IMR-90 (cell line): ENCODE measurements around the gene BAZ2A. TPM values are rescaled to one million over a fixed set of nuclear protein-coding genes. Genes with fewer than 3 reads are reported as not detected.

Experiments
- ATAC-seq: fragments of 200-7000 bp; cut with Tn5 transposase; 2 replicates; pipeline ENCODE4 v1.9.1; 2020; ENCODE audit warnings: low read depth, mild to moderate bottlenecking, moderate library complexity
- BruUV-seq: library from RNA; stranded (reverse); fragments of 400-500 nt; replicated peaks from 2 replicates; lab custom pipeline; 2021; lab: Mats Ljungman, UMichigan
- CTCF ChIA-PET: fragments of 300-600 bp; formaldehyde crosslinking; extraction: SDS; loops from one replicate; lab custom pipeline; 2021; ENCODE audit warnings: antibody characterized with exemption; lab: Yijun Ruan, JAX
- POLR2A ChIA-PET: fragments of 300-600 bp; sonication (Branson Sonifier 250); formaldehyde crosslinking; loops from one replicate; lab custom pipeline; 2022; ENCODE audit warnings: antibody characterized with exemption; ENCODE audit not compliant: unreplicated experiment; lab: Charles Lee
- DNase-seq: peaks from one replicate; pipeline ENCODE4 v3.0.0; 2013
- H2AFZ ChIP-seq: replicated peaks from 2 replicates; pipeline ENCODE3; 2013; ENCODE audit warnings: low read length, mild to moderate bottlenecking; ENCODE audit not compliant: poor library complexity
- H2AK5ac ChIP-seq: 2 replicates; pipeline ENCODE4 v1.6.1; 2013; ENCODE audit warnings: low read depth, low read length, inconsistent platforms
- H2AK9ac ChIP-seq: replicated peaks from 2 replicates; pipeline ENCODE3; 2013; ENCODE audit warnings: mild to moderate bottlenecking, low read depth, low read length, moderate library complexity; ENCODE audit not compliant: poor library complexity
- H2BK120ac ChIP-seq: 2 replicates; pipeline ENCODE4 v1.6.1; 2013; ENCODE audit warnings: low read depth, low read length, inconsistent platforms
- H2BK15ac ChIP-seq: 3 replicates; pipeline ENCODE4 v1.6.1; 2013; ENCODE audit warnings: low read depth, low read length, inconsistent platforms
- H2BK20ac ChIP-seq: 2 replicates; pipeline ENCODE4 v1.6.1; 2013; ENCODE audit warnings: low read depth, mild to moderate bottlenecking, inconsistent platforms, low read length, moderate library complexity
- H2BK5ac ChIP-seq: 2 replicates; pipeline ENCODE4 v1.6.1; 2013; ENCODE audit warnings: mild to moderate bottlenecking, low read depth, low read length, inconsistent platforms; ENCODE audit not compliant: poor library complexity, severe bottlenecking
- H3K14ac ChIP-seq: replicated peaks from 2 replicates; pipeline ENCODE4 v1.6.1; 2013; ENCODE audit warnings: low read depth, low read length, inconsistent platforms
- H3K18ac ChIP-seq: 2 replicates; pipeline ENCODE4 v1.6.1; 2013; ENCODE audit warnings: low read depth, low read length, control low read depth
- H3K23ac ChIP-seq: 2 replicates; pipeline ENCODE4 v1.6.1; 2013; ENCODE audit warnings: low read depth, low read length, inconsistent platforms
- H3K27ac ChIP-seq: 2 replicates; pipeline ENCODE4 v1.5.1; 2013; ENCODE audit warnings: mild to moderate bottlenecking, control low read depth, low read length; ENCODE audit not compliant: insufficient read depth
- H3K27me3 ChIP-seq: 2 replicates; pipeline ENCODE4 v1.6.1; 2013; ENCODE audit warnings: low read length; ENCODE audit not compliant: control insufficient read depth, insufficient read depth
- H3K36me3 ChIP-seq: 2 replicates; pipeline ENCODE4 v1.6.1; 2013; ENCODE audit warnings: low read length, mixed read lengths; ENCODE audit not compliant: control insufficient read depth, insufficient read depth
- H3K4ac ChIP-seq: 2 replicates; pipeline ENCODE4 v1.6.1; 2013; ENCODE audit warnings: low read depth, low read length, inconsistent platforms
- H3K4me1 ChIP-seq: 2 replicates; pipeline ENCODE4 v1.6.1; 2013; ENCODE audit warnings: low read length, mixed read lengths; ENCODE audit not compliant: control insufficient read depth, insufficient read depth
- H3K4me2 ChIP-seq: 2 replicates; pipeline ENCODE4 v1.6.1; 2013; ENCODE audit warnings: low read depth, mild to moderate bottlenecking, control low read depth, low read length, moderate library complexity
- H3K4me3 ChIP-seq: 2 replicates; pipeline ENCODE4 v1.5.1; 2013; ENCODE audit warnings: low read depth, mild to moderate bottlenecking, control low read depth, low read length, moderate library complexity; ENCODE audit not compliant: insufficient read depth
- H3K56ac ChIP-seq: 2 replicates; pipeline ENCODE4 v1.6.1; 2013; ENCODE audit warnings: low read length, inconsistent platforms; ENCODE audit not compliant: insufficient read depth; ENCODE audit errors: extremely low read depth
- H3K79me1 ChIP-seq, 2 experiments: 2 replicates each; pipeline ENCODE4 v1.6.1; 2013; ENCODE audit warnings: low read length in 2 of 2, inconsistent platforms in 1 of 2, low read depth in 1 of 2
- H3K9ac ChIP-seq: 2 replicates; pipeline ENCODE4 v1.6.1; 2013; ENCODE audit warnings: low read depth, low read length, control low read depth
- H3K9me1 ChIP-seq: 2 replicates; pipeline ENCODE4 v1.6.1; 2013; ENCODE audit warnings: low read length, inconsistent platforms; ENCODE audit not compliant: insufficient read depth
- H3K9me3 ChIP-seq: 2 replicates; pipeline ENCODE4 v1.6.1; 2013; ENCODE audit warnings: low read length; ENCODE audit not compliant: control insufficient read depth, insufficient read depth
- H4K20me1 ChIP-seq: 2 replicates; pipeline ENCODE4 v1.6.1; 2013; ENCODE audit warnings: low read length, inconsistent platforms; ENCODE audit not compliant: insufficient read depth
- H4K5ac ChIP-seq: 2 replicates; pipeline ENCODE4 v1.6.1; 2013; ENCODE audit warnings: mild to moderate bottlenecking, low read depth, low read length, control low read depth
- H4K8ac ChIP-seq, 2 experiments: 2 replicates each; pipeline ENCODE4 v1.6.1; 2013; ENCODE audit warnings: low read depth in 2 of 2, low read length in 2 of 2, control low read depth in 1 of 2, inconsistent platforms in 1 of 2
- H4K91ac ChIP-seq: 2 replicates; pipeline ENCODE4 v1.6.1; 2013; ENCODE audit warnings: low read depth, low read length, inconsistent platforms; ENCODE audit not compliant: insufficient read depth
- BHLHE40 ChIP-seq: fragments of 150-350 bp; IDR thresholded peaks from 2 replicates; pipeline ENCODE4 v1.6.1; 2016; ENCODE audit warnings: mild to moderate bottlenecking, low read depth, low read length
- CHD1 ChIP-seq: IDR thresholded peaks from 2 replicates; pipeline ENCODE4 v1.6.1; 2012; ENCODE audit warnings: low read depth, low read length, improper control_type of control experiment
- CTCF ChIP-seq: conservative IDR thresholded peaks from 2 replicates; pipeline ENCODE4 v1.5.1; 2012; ENCODE audit warnings: mild to moderate bottlenecking, low read depth, low read length, improper control_type of control experiment
- MXI1 ChIP-seq: IDR thresholded peaks from 2 replicates; pipeline ENCODE4 v1.6.1; 2012; ENCODE audit warnings: low read depth, mild to moderate bottlenecking, low read length, moderate library complexity, borderline replicate concordance
- USF2 ChIP-seq: fragments of 150-350 bp; IDR thresholded peaks from 2 replicates; pipeline ENCODE4 v1.6.1; 2017; ENCODE audit warnings: mild to moderate bottlenecking, antibody characterized with exemption, low read length, low read depth
- WGBS, 2 experiments: methylation state at CpG; one replicate each; pipeline versions ENCODE4 v1.1.5 to v1.1.7; 2013; ENCODE audit warnings: missing lambda C conversion rate in 2 of 2; ENCODE audit not compliant: insufficient read length in 1 of 2; ENCODE audit errors: extremely low coverage in 2 of 2; 5-methylcytosine and 5-hydroxymethylcytosine counted together
- dilution Hi-C: fragments of 300-500 bp; cut with HindIII; formaldehyde crosslinking; loops from one replicate; pipeline ENCODE4 v1.14.3; 2018; ENCODE audit warnings: low sequenced_read_pairs; ENCODE audit not compliant: unreplicated experiment
- in situ Hi-C: fragments of 300-500 bp; cut with MboI; formaldehyde crosslinking; loops from 3 replicates; pipeline ENCODE4 v1.14.3; 2019; ENCODE audit warnings: low sequenced_read_pairs, inconsistent platforms, mixed read lengths
- intact Hi-C: fragments of 100-400 bp; cut with micrococcal nuclease; formaldehyde crosslinking; loops from 2 replicates; pipeline ENCODE4 v1.10.0; 2022
- microRNA-seq, 2 experiments: library from miRNA; stranded (forward) in 1 of 2; unstranded in 1 of 2; fragments of 10-50 nt in 1 of 2; fragments of <30 nt in 1 of 2; gene quantifications in 1 of 2; microRNA quantifications in 1 of 2; one replicate each; pipeline versions ENCODE3 to v1.1.0; 2013 to 2020; ENCODE audit not compliant: insufficient read depth in 1 of 2, insufficient read length in 1 of 2, unreplicated experiment in 1 of 2
- polyA plus RNA-seq, 3 experiments: library from polyadenylated mRNA; depleted of rRNA; stranded (reverse); fragments of >200 nt; gene quantifications; 2 replicates each; pipeline ENCODE4 v1.2.3, GENCODE V29; 2012; ENCODE audit warnings: low replicate concordance in 1 of 3
- small RNA-seq, 5 experiments: library from RNA; depleted of rRNA; stranded (forward); fragments of <200 nt; gene quantifications; one replicate each; pipeline ENCODE3, GENCODE V24; 2012
- total RNA-seq: library from RNA; depleted of rRNA; stranded (reverse); fragments of >200 nt; gene quantifications from 2 replicates; pipeline ENCODE4 v1.2.3, GENCODE V29; 2012; rRNA removed

BAZ2A gene
- total and polyA plus RNA-seq, 2 of the 4 experiments (the other 2 are of a cell fraction), result 15.4 to 42.8 TPM

GRCh38 chr12:56546680-56547079, 83.4 kb downstream of the BAZ2A start:
- peaks cover 2% of the 10 kb centered on the region; the same call in 1 of the 2 replicates for H3K4me1 ChIP-seq
- dilution Hi-C loops, result no loop called here
- H3K23ac ChIP-seq, result no peak overlapping the region
- H3K27me3 ChIP-seq, result no peaks in the 10 kb centered on the region
- ChIA-PET POLR2A (no interaction called here), CTCF (no interaction called here)
- H3K14ac ChIP-seq, result no peak overlapping the region
- intact Hi-C loops, result no loop called here
- H3K36me3 ChIP-seq, result peaks cover 1% of the 10 kb centered on the region
- BruUV-seq, result no TSS peak
- no peak overlapping the region for H3K18ac ChIP-seq
- H3K9ac ChIP-seq, result no peak overlapping the region
- peaks cover 13 to 56% of the 10 kb centered on the region in 2 experiments for H3K79me1 ChIP-seq
- no peak for DNase-seq
- H2BK120ac ChIP-seq, result no peak overlapping the region
- TF ChIP-seq CTCF (no peak), USF2 (no peak), CHD1 (no peak), BHLHE40 (no peak), MXI1 (no peak)
- no peak overlapping the region for H2AFZ ChIP-seq
- no peak for ATAC-seq
- no peak overlapping the region for H3K4ac ChIP-seq
- H2BK20ac ChIP-seq, result no peak overlapping the region
- no peak overlapping the region for H2AK9ac ChIP-seq
- no peak overlapping the region for H3K27ac ChIP-seq
- H3K9me1 ChIP-seq, result peaks cover 11% of the 10 kb centered on the region
- no peak overlapping the region for H2BK15ac ChIP-seq
- no peak overlapping the region for H3K56ac ChIP-seq
- H3K9me3 ChIP-seq, result no peaks in the 10 kb centered on the region
- in situ Hi-C loops, result no loop called here
- 100% methylated on average over 2 of the region's 5 CpGs; no CpG with 5 or more reads in 1 of the 2 experiments for WGBS, 2 experiments
- no peak overlapping the region for H3K4me3 ChIP-seq
- H4K5ac ChIP-seq, result no peak overlapping the region
- H4K20me1 ChIP-seq, result peaks cover 79% of the 10 kb centered on the region
- H3K4me2 ChIP-seq, result no peak overlapping the region
- H2BK5ac ChIP-seq, result no peak overlapping the region
- no peak overlapping the region for H4K8ac ChIP-seq
- no peak overlapping the region for H2AK5ac ChIP-seq
- no peak overlapping the region for H4K91ac ChIP-seq

Small RNA genes lying within 50 kb of the gene (microRNA-seq; reads per million reads assigned to microRNA genes)
- gene RN7SL809P (ENCODE audit: insufficient read depth, insufficient read length) (not detected), gene RNU6-343P (ENCODE audit: insufficient read depth, insufficient read length) (not detected), gene SNORD59A (ENCODE audit: insufficient read depth, insufficient read length) (97.1 reads per million, percentile 81 among the genes with 10 or more reads in this experiment)

Small RNA genes lying within 50 kb of the gene (small RNA-seq; reads per million reads assigned to genes)
- 0 to 0.76 (median 0) reads per million in 5 experiments for gene RN7SL809P
- gene RNU6-343P, result 0 to 1.2 (median 0) reads per million in 5 experiments
- gene SNORD59A, result 81.5 to 2,933 (median 385) reads per million in 5 experiments

Other genes starting within 250 kb of the BAZ2A start
- 9.4 and 10.4 TPM in 2 replicates for gene TIMELESS, start 180.9 kb downstream of the BAZ2A start, total RNA-seq
- 6.0 and 7.3 TPM in 2 replicates for gene TIMELESS, start 180.9 kb downstream of the BAZ2A start, polyA plus RNA-seq (2012; rRNA removed)
- gene MIP, start 175.7 kb downstream of the BAZ2A start, total RNA-seq, result not detected in 2 replicates
- not detected in 2 replicates for gene MIP, start 175.7 kb downstream of the BAZ2A start, polyA plus RNA-seq (2012; rRNA removed)
- 1.4 and 1.8 TPM in 2 replicates for gene SPRYD4, start 161.7 kb downstream of the BAZ2A start, total RNA-seq
- 1.7 TPM in 2 replicates for gene SPRYD4, start 161.7 kb downstream of the BAZ2A start, polyA plus RNA-seq (2012; rRNA removed)
- under 0.01 and 0.36 TPM in 2 replicates for gene GLS2, start 142.2 kb downstream of the BAZ2A start, total RNA-seq
- gene GLS2, start 142.2 kb downstream of the BAZ2A start, polyA plus RNA-seq (2012; rRNA removed), result 0.21 and 0.40 TPM in 2 replicates
- gene RBMS2, start 108.5 kb downstream of the BAZ2A start, total RNA-seq, result 28.3 and 38.0 TPM in 2 replicates
- 41.9 and 43.6 TPM in 2 replicates for gene RBMS2, start 108.5 kb downstream of the BAZ2A start, polyA plus RNA-seq (2012; rRNA removed)
- gene ATP5F1B, start 15.7 kb upstream of the BAZ2A start, total RNA-seq, result 795 and 812 TPM in 2 replicates
- gene ATP5F1B, start 15.7 kb upstream of the BAZ2A start, polyA plus RNA-seq (2012; rRNA removed), result 853 and 915 TPM in 2 replicates
- 42.7 and 101 TPM in 2 replicates for gene PTGES3, start 58.0 kb upstream of the BAZ2A start, total RNA-seq
- gene PTGES3, start 58.0 kb upstream of the BAZ2A start, polyA plus RNA-seq (2012; rRNA removed), result 70.4 and 73.2 TPM in 2 replicates
- 1,223 and 1,512 TPM in 2 replicates for gene NACA, start 95.0 kb upstream of the BAZ2A start, total RNA-seq
- gene NACA, start 95.0 kb upstream of the BAZ2A start, polyA plus RNA-seq (2012; rRNA removed), result 587 and 662 TPM in 2 replicates
- gene PRIM1, start 122.0 kb upstream of the BAZ2A start, total RNA-seq, result 12.0 and 15.3 TPM in 2 replicates
- 6.7 and 8.6 TPM in 2 replicates for gene PRIM1, start 122.0 kb upstream of the BAZ2A start, polyA plus RNA-seq (2012; rRNA removed)
- gene HSD17B6, start 133.0 kb upstream of the BAZ2A start, total RNA-seq, result 1.3 and 1.4 TPM in 2 replicates
- gene HSD17B6, start 133.0 kb upstream of the BAZ2A start, polyA plus RNA-seq (2012; rRNA removed), result 1.2 and 1.4 TPM in 2 replicates